Hepatocyte (in vitro differentiated cells): Measurements from ENCODE around the gene HYAL3. TPM values are rescaled to one million over a fixed set of nuclear protein-coding genes. Genes with fewer than 3 reads are reported as not detected.

ENCODE experiments used
- DNase-seq: peaks from one replicate; pipeline ENCODE4 v3.0.0-alpha.2; 2016; ENCODE audit warnings: low spot score
- H2AFZ ChIP-seq: fragments of 200-600 bp; sonication (generic); 2 replicates; pipeline ENCODE4 v1.6.0; 2016; ENCODE audit warnings: antibody characterized with exemption, mild to moderate bottlenecking
- H3K27ac ChIP-seq: fragments of 200-600 bp; sonication (generic); 2 replicates; pipeline ENCODE4 v1.5.1; 2016; ENCODE audit warnings: mild to moderate bottlenecking
- H3K27me3 ChIP-seq: fragments of 200-600 bp; sonication (generic); 2 replicates; pipeline ENCODE4 v1.6.1; 2016
- H3K36me3 ChIP-seq: fragments of 200-600 bp; sonication (generic); replicated peaks from 2 replicates; pipeline ENCODE4 v1.5.1; 2016; ENCODE audit warnings: low read depth; ENCODE audit not compliant: insufficient read depth
- H3K4me1 ChIP-seq: fragments of 200-600 bp; sonication (generic); 2 replicates; pipeline ENCODE4 v1.5.1; 2016; ENCODE audit warnings: mild to moderate bottlenecking, moderate library complexity; ENCODE audit not compliant: insufficient read depth
- H3K4me2 ChIP-seq: fragments of 200-600 bp; sonication (generic); 2 replicates; pipeline ENCODE4 v1.6.0; 2016
- H3K4me3 ChIP-seq: fragments of 200-600 bp; sonication (generic); 2 replicates; pipeline ENCODE4 v1.5.1; 2016; ENCODE audit warnings: mild to moderate bottlenecking
- H3K79me2 ChIP-seq: fragments of 200-600 bp; sonication (generic); 2 replicates; pipeline ENCODE4 v1.6.0; 2017; ENCODE audit warnings: mild to moderate bottlenecking
- H3K9me2 ChIP-seq: fragments of 200-600 bp; sonication (generic); replicated peaks from 2 replicates; pipeline ENCODE4 v1.6.0; 2017; ENCODE audit warnings: mild to moderate bottlenecking; ENCODE audit not compliant: insufficient read depth
- H3K9me3 ChIP-seq: fragments of 200-600 bp; sonication (generic); 2 replicates; pipeline ENCODE4 v1.5.1; 2016; ENCODE audit warnings: low read depth, mild to moderate bottlenecking
- H4K20me1 ChIP-seq: fragments of 200-600 bp; sonication (generic); 2 replicates; pipeline ENCODE4 v1.6.0; 2016; ENCODE audit warnings: mild to moderate bottlenecking; ENCODE audit not compliant: insufficient read depth, poor library complexity, severe bottlenecking
- EZH2 ChIP-seq: fragments of 200-600 bp; sonication (generic); IDR thresholded peaks from 2 replicates; pipeline ENCODE4 v1.6.1; 2016; ENCODE audit warnings: antibody characterized with exemption, mild to moderate bottlenecking, borderline replicate concordance
- EZH2phosphoT487 ChIP-seq: fragments of 200-600 bp; sonication (generic); IDR thresholded peaks from one replicate; pipeline ENCODE4 v1.6.1; 2018; ENCODE audit warnings: antibody characterized with exemption, mild to moderate bottlenecking, low read depth, moderate library complexity; ENCODE audit not compliant: unreplicated experiment, severe bottlenecking
- WGBS: methylation state at CpG from one replicate; pipeline ENCODE4 v1.1.6; 2016; ENCODE audit warnings: low lambda C conversion rate; ENCODE audit errors: missing lambda C conversion rate; 5-methylcytosine and 5-hydroxymethylcytosine counted together
- polyA plus RNA-seq: library from polyadenylated mRNA; unstranded; fragments of >200 nt; fragmentation: Nextera tagmentation; extraction: Ambion mirVana; gene quantifications from 2 replicates; pipeline ENCODE4 v1.2.1, GENCODE V29; 2016
- total RNA-seq: library from RNA; depleted of rRNA; stranded (reverse); fragments of >200 nt; gene quantifications from 2 replicates; pipeline ENCODE4 v1.2.3, GENCODE V29; 2014
- TF ChIP-seq, protein P1 (sequence below): fragments of 200-600 bp; sonication (generic); IDR thresholded peaks from 2 replicates; pipeline ENCODE4 v1.5.1; 2016; ENCODE audit warnings: antibody characterized with exemption, mild to moderate bottlenecking; ENCODE audit not compliant: poor library complexity

The HYAL3 gene
- total and polyA plus RNA-seq, 2 experiments from 2014 or later = 3.7 to 7.0 TPM

DNA sequence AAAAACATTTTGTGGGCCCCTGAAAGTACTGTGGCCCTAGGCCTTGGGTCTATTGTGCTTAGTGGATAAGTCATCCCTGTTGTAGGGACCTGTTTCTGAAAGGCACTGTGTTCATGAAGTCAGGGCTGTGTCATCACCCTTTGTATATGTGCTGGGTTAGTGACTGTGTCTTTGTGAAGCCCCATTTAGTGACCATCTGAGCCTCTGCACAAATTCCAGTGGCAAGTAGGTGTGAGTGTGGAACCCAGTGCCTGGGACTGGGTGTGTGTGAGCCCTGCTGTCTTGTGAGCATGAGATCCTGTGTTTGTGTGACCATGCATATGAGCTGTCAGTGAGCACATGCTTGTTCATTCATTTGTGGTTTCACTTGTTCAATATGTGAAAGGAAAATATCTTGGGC lies 5.4 kb upstream of the HYAL3 start:
- no peak overlapping the region for H3K27ac ChIP-seq
- no peak overlapping the region for H2AFZ ChIP-seq
- H3K27me3 ChIP-seq = no peaks in the 10 kb centered on the region
- TF ChIP-seq EZH2 (no peak), EZH2phosphoT487 (no peak)
- TF ChIP-seq, protein P1, sequence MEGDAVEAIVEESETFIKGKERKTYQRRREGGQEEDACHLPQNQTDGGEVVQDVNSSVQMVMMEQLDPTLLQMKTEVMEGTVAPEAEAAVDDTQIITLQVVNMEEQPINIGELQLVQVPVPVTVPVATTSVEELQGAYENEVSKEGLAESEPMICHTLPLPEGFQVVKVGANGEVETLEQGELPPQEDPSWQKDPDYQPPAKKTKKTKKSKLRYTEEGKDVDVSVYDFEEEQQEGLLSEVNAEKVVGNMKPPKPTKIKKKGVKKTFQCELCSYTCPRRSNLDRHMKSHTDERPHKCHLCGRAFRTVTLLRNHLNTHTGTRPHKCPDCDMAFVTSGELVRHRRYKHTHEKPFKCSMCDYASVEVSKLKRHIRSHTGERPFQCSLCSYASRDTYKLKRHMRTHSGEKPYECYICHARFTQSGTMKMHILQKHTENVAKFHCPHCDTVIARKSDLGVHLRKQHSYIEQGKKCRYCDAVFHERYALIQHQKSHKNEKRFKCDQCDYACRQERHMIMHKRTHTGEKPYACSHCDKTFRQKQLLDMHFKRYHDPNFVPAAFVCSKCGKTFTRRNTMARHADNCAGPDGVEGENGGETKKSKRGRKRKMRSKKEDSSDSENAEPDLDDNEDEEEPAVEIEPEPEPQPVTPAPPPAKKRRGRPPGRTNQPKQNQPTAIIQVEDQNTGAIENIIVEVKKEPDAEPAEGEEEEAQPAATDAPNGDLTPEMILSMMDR = no peak
- H3K4me2 ChIP-seq = no peak overlapping the region
- H3K36me3 ChIP-seq = no peaks in the 10 kb centered on the region
- no peaks in the 10 kb centered on the region for H3K9me3 ChIP-seq
- peaks cover 10% of the 10 kb centered on the region for H3K4me1 ChIP-seq
- no peak for DNase-seq
- no peaks in the 10 kb centered on the region for H3K9me2 ChIP-seq
- peaks cover 7% of the 10 kb centered on the region for H3K79me2 ChIP-seq
- no peak overlapping the region for H3K4me3 ChIP-seq
- H4K20me1 ChIP-seq = no peaks in the 10 kb centered on the region

DNA sequence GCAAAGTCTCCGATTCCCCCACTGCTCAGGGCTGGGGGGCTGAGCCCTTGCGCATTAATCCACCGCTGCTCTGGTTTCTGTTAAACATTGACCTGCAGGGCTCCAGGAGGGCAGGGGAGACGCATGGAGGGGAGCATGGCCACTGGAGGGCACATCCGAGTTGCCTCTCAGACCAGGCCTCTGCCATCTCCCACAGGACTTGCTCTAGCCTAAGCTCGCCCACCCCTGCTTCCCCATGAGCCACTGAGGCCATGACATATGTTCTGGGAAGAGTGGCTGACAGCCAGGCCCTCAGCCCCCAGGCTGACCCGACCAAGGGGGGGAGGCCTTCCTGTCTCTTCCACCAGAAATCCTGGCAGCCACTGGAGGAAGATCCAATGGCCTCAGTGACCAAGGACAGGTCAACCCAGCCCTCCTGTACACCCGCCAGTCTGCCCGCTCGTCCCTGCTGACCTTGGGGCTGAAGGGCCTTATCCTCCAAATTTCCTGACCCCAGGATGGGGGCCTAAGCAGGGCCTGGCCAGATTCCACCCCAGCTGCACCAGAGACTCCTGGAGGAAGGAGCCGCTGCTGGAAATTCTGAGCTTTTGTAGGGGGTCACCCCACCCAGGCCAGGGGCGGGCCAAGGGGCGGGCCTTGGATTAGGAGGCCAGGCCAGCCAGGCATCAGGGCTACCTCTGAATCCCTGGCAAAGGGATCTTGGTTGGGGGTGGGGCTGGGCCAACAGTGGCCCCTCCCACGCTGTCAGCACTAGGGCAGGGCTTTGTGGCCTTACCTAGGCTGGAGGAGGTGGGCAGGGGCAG lies 4.0 kb upstream of the HYAL3 start, which contains the start of gene HYAL1:
Gene HYAL1 (minus strand): TSS at position 562 of the 803 bp plus-strand sequence. CDS start 618 bp downstream, outside the sequence.
- peaks cover 15% of the 10 kb centered on the region for H3K4me1 ChIP-seq
- H3K9me2 ChIP-seq = no peaks in the 10 kb centered on the region
- H3K9me3 ChIP-seq = no peaks in the 10 kb centered on the region
- H4K20me1 ChIP-seq = no peaks in the 10 kb centered on the region
- H3K27me3 ChIP-seq = no peaks in the 10 kb centered on the region
- H3K4me3 ChIP-seq = no peak within 1 kb of the TSS
- 64% methylated on average over 14 of the region's 14 CpGs for WGBS
- no peak within 1 kb of the TSS for H2AFZ ChIP-seq
- DNase-seq = peak; percentile 66
- no peaks in the 10 kb centered on the region for H3K36me3 ChIP-seq
- H3K27ac ChIP-seq = peak within 1 kb of the TSS; percentile 73
- peaks cover 11% of the 10 kb centered on the region for H3K79me2 ChIP-seq
- TF ChIP-seq, protein P1 = peak; percentile 18
- TF ChIP-seq EZH2 = no peak
- peak within 1 kb of the TSS; percentile 36 for H3K4me2 ChIP-seq

DNA sequence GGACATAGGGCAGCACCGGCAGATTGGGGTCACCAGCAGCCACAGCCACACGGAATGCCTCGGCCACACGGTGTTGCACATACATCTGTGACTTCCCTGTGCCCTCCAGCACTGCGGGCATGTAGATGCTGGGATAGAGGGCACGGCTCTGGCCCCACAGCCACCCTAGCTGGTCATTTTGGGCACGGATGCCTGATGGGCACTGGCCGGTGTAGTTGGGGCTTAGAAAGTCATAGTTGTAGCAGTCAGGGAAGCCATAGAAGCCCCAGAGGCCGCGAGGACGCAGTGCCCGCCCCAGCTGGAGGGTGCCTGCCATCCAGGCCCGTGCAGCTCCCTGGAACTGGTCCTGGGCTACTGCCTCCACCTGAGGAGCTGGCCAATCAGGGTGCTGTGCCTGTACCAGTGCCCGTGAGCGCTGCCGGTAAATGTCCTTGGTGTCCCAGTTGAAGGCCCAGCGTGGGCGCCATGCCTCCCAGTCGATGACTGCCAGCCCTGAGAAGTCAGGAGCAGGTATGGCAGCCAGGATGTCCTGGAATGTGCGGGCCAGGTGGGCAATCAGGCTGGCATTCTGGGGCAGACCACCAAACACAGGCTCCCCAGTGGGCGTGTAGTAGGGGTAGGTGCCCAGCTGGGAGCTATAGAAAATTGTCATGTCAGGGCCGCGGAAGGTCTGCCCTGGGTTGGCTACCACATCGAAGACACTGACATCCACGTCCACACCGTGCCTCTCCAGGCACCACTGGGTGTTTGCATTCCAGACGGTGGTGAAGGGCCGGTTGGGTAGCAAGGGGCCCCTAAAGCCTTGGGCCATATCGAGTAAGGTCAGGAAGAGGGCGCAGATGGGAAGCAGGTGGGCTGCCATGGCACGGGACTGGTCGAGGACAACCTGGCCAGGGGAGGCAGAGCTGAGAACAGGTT lies 3.1 kb upstream of the HYAL3 start:
- DNase-seq = no peak
- Histone ChIP-seq H3K79me2 (peaks cover 11% of the 10 kb centered on the region), H3K36me3 (no peaks in the 10 kb centered on the region), H4K20me1 (no peaks in the 10 kb centered on the region), H3K4me3 (no peak overlapping the region), H3K4me2 (peak overlapping the region; percentile 36), H3K27me3 (no peaks in the 10 kb centered on the region), H3K9me3 (no peaks in the 10 kb centered on the region), H3K9me2 (no peaks in the 10 kb centered on the region), H3K27ac (peak overlapping the region; percentile 73), H2AFZ (no peak overlapping the region), H3K4me1 (peaks cover 17% of the 10 kb centered on the region)
- TF ChIP-seq EZH2phosphoT487 (no peak), EZH2 (no peak)
- TF ChIP-seq, protein P1 = no peak
- WGBS = 89% methylated on average over 32 of the region's 32 CpGs
